Measurements from ENCODE around the gene UBE2D2. TPM values are rescaled to one million over a fixed set of nuclear protein-coding genes. Genes with fewer than 3 reads are reported as not detected.

UBE2D2 gene
- total and polyA plus RNA-seq, 2 of the 13 experiments (the other 11 are each of a cell fraction or from before 2014, with no cell fraction given): 79.1 to 109 TPM

GRCh38 chr5:139651043-139651834, 90.1 kb downstream of the UBE2D2 start (continued):
- TF ChIP-seq RARA (CRISPR knock-in tag; IDR thresholded peaks at IDR 0.05): peak; percentile 76
- TF ChIP-seq E2F2 (CRISPR knock-in tag; IDR thresholded peaks at IDR 0.05; ENCODE audit: borderline replicate concordance): no peak
- TF ChIP-seq AGO2 (optimal IDR thresholded peaks at IDR 0.05; ENCODE audit: low read depth, low read length): no peak
- no peak for TF ChIP-seq TRIM24 (CRISPR knock-in tag; IDR thresholded peaks at IDR 0.05)
- TF ChIP-seq ZNF136 (CRISPR knock-in tag; IDR thresholded peaks at IDR 0.05; ENCODE audit: low read depth): no peak
- TF ChIP-seq ZNF770 (CRISPR knock-in tag; IDR thresholded peaks at IDR 0.05): no peak
- peak; percentile 11; the same call in 1 of the 2 replicates for TF ChIP-seq MTA1 (CRISPR knock-in tag; IDR thresholded peaks at IDR 0.05; ENCODE audit: borderline replicate concordance)
- no peak for TF ChIP-seq ZNF878 (CRISPR knock-in tag; IDR thresholded peaks at IDR 0.05)
- TF ChIP-seq HNRNPH1 (optimal IDR thresholded peaks at IDR 0.05; ENCODE audit: low read depth, low read length): no peak
- TF ChIP-seq MEIS1 (CRISPR knock-in tag; IDR thresholded peaks at IDR 0.05; ENCODE audit: borderline replicate concordance): no peak
- no peak for TF ChIP-seq NR3C1 (CRISPR knock-in tag; IDR thresholded peaks at IDR 0.05)
- no peak for TF ChIP-seq ZNF251 (CRISPR knock-in tag; IDR thresholded peaks at IDR 0.05)
- TF ChIP-seq ZNF7 (CRISPR knock-in tag; IDR thresholded peaks at IDR 0.05): no peak
- peak; percentile 5; the same call in 1 of the 2 replicates for TF ChIP-seq NCOA2 (CRISPR knock-in tag; IDR thresholded peaks at IDR 0.05)
- peak; percentile 59; the same call in 1 of the 2 replicates for TF ChIP-seq TBX2 (CRISPR knock-in tag; IDR thresholded peaks at IDR 0.05; ENCODE audit: borderline replicate concordance)
- no peak for TF ChIP-seq ZNF614 (CRISPR knock-in tag; IDR thresholded peaks at IDR 0.05; ENCODE audit: borderline replicate concordance)
- no peak for TF ChIP-seq ZSCAN31 (CRISPR knock-in tag; IDR thresholded peaks at IDR 0.05; ENCODE audit: low read depth)
- TF ChIP-seq FUBP1 (CRISPR knock-in tag; IDR thresholded peaks at IDR 0.05; ENCODE audit: borderline replicate concordance): no peak
- no peak for TF ChIP-seq ZBTB44 (CRISPR knock-in tag; IDR thresholded peaks at IDR 0.05)
- TF ChIP-seq ZNF350 (CRISPR knock-in tag; IDR thresholded peaks at IDR 0.05; ENCODE audit: borderline replicate concordance, low read depth): no peak
- no peak for TF ChIP-seq ZNF572 (CRISPR knock-in tag; IDR thresholded peaks at IDR 0.05)
- no peak for TF ChIP-seq PLSCR1 (CRISPR knock-in tag; IDR thresholded peaks at IDR 0.05; ENCODE audit: borderline replicate concordance)
